HG02938 (cell line): ENCODE results near the gene MAPK6.
"Not testable (repeated sequence)": the region's sequence is repeated elsewhere in the genome, so short reads cannot be mapped to it uniquely, and the experiment has no call there.

ENCODE experiments used
- ATAC-seq: cut with Tn5 transposase; IDR thresholded peaks from one replicate; pipeline ENCODE4 v1.9.1; 2021; ENCODE audit warnings: mild to moderate bottlenecking, moderate library complexity; ENCODE audit not compliant: unreplicated experiment

MAPK6 gene

DNA sequence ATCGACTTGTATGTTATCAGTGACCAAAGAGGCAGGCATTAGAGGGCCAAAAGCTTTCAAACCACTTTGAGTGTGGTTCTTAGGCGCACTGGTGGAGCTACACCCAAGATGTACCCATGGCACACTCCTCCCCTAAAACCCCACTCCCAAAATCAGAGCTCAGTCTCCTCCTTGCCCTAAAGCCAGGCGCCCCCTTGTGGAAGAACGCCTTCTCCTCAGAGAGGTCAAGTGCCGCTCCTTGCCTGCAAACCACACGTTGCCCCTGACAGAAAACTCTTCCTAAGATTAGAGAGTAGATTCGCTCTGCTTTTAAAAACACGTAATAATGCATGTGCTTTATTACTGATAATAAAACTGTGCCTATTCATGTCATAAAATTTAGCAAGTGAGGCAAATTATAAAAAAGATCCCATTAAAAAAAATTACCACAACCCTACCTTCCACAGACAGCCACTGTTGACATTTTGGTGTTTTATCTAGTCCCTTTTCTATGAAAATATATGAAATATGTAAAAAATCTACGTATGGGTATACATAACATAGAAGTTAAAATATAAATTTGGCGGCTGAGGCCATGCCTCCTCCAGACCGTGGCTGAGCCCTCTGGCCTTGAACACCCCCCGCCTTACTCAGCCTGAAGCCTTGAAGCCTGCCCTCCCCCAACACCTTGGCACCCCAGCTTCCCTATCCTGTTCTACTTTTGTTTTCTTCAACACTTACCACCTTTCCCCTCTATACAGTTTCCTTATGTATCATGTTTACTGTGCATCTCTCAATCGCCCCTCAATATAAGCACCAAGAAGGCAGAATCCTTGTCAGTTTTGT, 60.1 kb downstream of the MAPK6 start:
- ATAC-seq: no peak

- ATAC-seq: no peak
These were observed 61.0 kb downstream of the MAPK6 start for GRCh38 chr15:52080031-52080430.

DNA sequence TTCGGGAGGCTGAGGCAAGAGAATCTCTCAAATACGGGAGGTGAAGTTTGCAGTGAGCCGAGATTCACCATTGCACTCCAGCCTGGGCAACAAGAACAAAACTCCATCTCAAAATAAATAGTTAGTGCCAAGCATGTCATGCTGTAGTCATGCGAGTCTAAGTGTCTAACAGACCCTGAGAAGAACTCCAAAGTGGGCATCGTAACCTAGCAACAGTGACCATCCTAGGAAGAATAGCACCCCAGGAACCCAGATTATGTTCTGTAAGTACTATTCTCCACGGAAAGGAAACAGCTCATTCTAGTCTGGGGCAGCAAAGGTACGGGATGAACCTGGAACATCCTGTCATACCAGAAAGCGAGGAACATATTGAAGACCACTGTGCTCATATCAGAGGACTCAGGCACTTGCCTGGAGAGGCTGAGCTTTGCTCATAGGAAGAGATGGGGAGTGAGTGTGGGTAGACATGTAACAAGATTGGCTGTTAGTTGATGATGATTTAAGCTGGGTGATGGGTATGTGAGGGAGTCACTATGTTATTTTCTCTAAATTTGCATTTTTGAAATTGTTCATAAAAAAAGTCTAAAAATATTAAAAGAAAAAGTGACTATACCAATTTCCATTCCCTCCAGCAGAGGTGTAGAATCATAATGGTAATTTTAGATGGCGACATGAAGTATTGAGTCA, 61.8 kb downstream of the MAPK6 start:
- no peak for ATAC-seq

- peak; percentile 58 for ATAC-seq
These were observed 63.4 kb downstream of the MAPK6 start for GRCh38 chr15:52082197-52083036.

DNA sequence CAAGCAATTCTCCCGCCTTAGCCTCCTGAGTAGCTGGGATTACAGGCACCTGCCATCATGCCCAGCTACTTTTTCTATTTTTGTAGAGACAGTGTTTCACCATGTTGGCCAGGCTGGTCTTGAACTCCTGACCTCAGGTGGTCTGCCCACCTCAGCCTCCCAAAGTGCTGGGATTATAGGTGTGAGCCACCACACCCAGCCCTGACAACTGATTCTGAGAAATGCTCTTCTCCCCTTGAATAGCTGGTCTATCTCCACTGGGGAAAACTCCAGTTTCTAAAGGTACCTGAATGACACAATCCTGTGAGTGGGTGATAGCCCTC, 64.0 kb downstream of the MAPK6 start:
- ATAC-seq: not testable (repeated sequence)

DNA sequence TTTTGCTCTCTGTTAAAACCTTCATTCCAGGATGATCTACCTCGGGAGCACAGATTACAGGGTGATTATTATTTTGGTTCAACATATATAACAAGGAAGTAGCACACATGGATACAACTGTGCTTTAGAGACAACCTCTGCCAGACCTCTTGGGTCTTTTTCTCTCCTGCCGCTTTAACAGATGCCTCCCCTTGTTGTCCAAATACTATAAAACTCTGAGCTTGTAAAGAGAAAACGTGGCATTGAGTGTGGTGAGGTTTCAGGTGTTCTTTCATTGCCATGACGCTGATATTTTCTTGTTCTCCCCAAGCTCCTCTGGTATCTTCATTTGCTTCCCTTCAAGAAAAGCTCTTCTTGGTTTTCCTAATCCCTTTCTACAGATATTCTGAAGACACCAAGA, 64.6 kb downstream of the MAPK6 start:
- no peak for ATAC-seq

- ATAC-seq: no peak
These were observed 66.3 kb downstream of the MAPK6 start for GRCh38 chr15:52085299-52085698.

DNA sequence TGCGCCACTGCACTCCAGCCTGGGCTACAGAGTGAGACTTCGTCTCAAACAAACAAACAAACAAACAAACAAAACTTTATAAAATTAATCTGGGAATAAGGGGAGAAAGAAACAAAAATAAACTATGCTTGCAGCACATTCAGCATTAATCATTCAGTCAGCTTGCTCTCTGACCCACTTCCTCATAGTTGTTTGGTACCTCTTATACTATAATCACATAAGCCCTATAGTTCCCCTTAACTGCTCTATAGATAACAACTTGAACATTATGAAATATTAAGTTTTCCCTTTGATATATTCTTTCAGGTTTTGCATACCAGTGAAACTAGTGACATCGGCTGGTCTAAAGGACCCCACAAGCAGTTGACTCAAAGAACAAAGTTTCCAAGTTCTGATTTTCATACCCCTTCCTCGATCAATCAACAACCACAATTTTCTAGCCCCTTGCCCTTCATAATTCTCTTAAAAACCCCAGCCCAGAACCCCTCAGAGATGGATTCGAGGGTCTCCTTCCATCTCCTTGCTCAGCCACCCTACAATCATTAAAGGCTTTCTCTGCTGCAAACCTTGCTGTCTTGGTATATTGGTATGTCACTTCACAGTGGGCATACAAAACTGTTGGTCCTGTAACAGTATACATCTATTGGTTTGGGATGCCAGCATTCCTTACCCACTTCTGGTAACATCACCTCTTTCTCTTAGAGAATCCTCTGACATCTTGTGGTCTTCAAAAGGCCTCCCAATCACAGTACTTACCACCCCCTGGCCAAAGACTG, 67.2 kb downstream of the MAPK6 start:
- no peak for ATAC-seq

DNA sequence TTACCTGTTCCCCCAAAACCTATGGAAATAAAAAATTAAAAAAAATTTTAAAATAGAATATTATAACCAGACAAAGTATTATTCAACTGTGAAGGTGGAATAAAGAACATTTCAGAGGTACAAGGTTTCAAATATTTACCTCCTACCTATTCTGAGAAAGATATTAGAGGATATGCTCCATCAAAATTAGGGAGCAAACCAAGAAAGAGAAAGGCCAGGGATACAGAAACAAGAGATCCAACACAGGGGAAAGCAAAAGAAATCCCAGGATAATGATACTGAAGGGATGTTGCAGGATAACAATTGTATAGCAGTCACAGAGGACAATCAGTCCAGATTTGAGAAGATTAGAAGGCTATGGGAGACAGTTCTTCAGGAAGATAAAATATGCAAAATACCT, 71.2 kb downstream of the MAPK6 start:
- ATAC-seq: no peak

DNA sequence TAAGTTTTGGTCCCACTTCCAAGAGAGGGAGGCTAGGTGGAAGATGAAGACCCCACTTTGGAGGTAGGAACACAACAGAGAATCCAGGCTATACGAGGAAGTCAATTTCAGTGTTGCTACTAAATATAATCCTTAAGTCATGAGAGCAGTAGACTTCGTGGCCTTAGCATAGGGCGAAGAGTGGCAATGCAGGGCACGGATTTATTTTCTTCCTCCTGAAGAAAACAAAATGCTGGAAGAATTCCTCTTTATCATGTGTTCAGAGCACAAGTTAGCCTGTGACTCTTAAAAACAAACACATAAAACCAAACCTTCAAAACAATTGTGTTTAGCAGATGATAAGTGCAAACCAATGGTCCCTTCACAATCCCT, 74.1 kb downstream of the MAPK6 start:
- no peak for ATAC-seq

DNA sequence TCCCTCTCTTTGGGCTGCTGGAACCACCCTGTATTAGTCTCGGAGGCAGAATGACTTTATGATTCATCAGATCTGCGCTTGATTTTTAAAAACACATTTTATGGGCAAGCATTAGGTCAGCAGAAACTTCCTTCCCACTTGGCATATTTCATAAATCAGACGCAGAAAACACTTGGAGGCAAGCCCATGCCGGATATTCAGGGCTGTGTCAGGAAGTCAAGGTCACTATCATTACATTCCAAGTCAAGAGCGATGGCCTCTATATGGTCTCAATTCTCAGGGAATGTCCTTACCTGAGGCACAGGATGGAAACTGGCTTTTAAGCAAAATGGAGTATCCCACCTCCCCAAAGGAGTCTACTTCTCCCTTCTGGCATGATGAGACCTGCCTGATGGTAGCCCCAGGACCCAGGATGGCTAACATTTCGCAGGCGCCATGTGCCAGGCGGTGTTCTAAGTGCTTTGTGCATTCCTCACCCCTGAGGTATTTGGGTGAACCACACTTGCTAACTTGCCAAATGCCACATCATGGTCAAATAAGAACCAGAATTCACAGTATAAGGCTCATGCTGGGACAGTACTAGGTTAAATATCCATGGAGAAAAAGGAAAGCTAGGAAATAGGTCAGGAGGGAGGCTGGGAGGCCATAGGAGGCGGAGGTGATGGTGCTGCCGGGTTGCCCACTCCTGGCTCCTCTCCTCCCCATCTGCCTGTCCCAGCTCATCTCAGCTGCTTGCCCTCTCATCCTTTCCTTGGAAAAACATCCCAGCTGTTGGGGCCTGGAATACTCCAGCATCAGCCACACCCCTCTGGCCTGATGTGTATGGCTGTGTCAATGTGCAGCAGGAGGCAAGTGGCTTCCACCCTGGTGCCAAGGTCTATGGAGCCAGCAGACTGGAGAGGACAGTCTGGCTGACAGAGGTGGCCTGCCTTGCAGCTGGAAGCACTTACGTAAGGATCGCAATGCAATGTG, 74.8 kb downstream of the MAPK6 start:
- ATAC-seq: no peak

GRCh38 chr15:52094811-52095584, 76.0 kb downstream of the MAPK6 start:
- ATAC-seq: no peak

GRCh38 chr15:52095597-52096262, 76.7 kb downstream of the MAPK6 start:
- ATAC-seq: no peak

- ATAC-seq: not testable (repeated sequence)
These were observed 77.5 kb downstream of the MAPK6 start for GRCh38 chr15:52096536-52096935.

DNA sequence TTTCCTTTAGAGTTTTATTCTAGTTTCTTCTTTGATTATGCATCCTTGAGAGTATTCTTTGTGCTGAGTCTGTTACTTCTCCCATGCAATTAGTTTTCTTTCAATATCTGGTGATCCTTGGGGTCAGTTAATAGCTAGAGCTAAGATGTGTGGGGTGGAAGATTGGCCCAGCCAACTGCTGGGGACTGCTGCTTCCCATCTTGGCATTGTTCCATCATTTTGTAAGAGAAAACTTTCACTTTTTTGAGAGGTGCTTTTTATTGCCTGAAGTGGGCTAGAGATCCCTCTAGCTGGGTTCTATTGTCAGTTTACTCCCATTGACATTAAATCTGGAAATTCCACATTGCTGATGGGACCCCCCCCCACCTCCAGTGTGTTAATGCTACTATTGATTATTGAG, 78.2 kb downstream of the MAPK6 start:
- ATAC-seq: no peak

DNA sequence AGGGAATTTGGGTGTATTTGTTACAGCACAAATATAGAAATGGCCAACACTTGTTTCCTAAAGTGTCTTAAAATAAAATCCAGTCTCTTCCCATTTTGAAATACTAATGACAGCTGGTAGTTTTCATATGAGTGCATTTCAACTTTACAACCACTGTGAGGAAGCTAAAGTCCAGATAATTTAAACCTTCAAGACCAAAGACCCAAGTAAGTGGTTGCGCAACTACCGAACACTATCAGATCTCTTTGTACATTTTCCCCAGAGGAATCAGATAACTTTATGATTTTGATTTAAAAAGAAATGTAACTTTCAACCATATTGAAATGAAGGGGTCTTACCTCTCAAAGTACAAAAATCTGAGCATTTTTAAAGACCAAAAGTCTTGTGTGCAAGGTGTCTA, 79.3 kb downstream of the MAPK6 start:
- ATAC-seq: no peak

- ATAC-seq: no peak
These were observed 80.7 kb downstream of the MAPK6 start for GRCh38 chr15:52099651-52100272.

GRCh38 chr15:52100807-52101442, 81.9 kb downstream of the MAPK6 start:
- ATAC-seq: no peak
